NCI-H524 (cell line): ENCODE measurements around the gene TAS2R20.

ENCODE experiments used
- DNase-seq, 2 experiments: peaks; one replicate each; lab custom pipeline; 2025; lab: John Stamatoyannopoulos, UW

TAS2R20 gene

DNA sequence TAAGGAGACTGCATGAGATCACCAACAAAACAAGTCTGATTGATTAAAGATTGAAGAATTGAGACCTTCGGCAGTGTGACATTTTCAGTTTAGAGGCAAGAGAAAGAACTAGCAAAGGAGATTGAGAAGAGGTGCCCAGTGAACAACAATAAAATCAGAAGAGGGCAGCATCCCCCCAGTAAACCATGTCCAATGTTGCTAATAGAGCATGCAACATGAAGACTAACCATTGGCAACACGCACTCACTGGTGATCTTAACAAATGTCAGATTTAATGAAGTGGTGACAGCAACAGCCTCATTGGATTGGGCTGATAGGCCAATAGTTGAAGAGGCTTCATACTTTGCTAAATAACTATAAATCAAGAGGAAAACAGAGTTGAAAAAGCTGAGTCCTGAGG is 38.3 kb downstream of the TAS2R20 start:
- DNase-seq, result no peak

- DNase-seq, result no peak
These were observed 40.4 kb downstream of the TAS2R20 start for GRCh38 chr12:10957741-10958140.

GRCh38 chr12:10956085-10956484 is 42.0 kb downstream of the TAS2R20 start:
- no peak for DNase-seq

DNA sequence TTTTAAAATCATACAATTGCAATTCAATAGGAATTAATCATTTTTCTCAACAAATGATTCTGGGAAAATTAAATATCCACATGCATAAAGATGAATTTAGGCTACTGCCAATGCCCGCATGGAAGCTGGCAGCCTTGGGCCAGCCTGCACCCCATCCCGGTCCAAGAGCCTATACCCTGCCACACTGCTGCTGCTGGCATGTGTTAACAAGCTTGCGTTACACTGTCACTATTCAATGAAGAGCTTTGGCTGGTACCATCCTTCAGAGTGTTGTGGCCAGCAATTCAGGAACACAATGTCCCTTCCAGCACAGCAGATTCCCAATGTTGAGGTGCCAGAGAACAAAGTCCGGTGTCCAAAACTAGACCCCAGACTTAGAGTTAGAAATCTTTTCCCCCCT is 45.5 kb downstream of the TAS2R20 start:
- no peak for DNase-seq
